ENCODE measurements around the gene PARP15. TPM values are rescaled to one million over a fixed set of nuclear protein-coding genes. Genes with fewer than 3 reads are reported as not detected.
A peak's percentile ranks its signal among the peaks of the same experiment; 100 is the strongest.

PARP15 gene
- total RNA-seq, 2 experiments from 2014 or later: 41.6 to 41.8 TPM

DNA sequence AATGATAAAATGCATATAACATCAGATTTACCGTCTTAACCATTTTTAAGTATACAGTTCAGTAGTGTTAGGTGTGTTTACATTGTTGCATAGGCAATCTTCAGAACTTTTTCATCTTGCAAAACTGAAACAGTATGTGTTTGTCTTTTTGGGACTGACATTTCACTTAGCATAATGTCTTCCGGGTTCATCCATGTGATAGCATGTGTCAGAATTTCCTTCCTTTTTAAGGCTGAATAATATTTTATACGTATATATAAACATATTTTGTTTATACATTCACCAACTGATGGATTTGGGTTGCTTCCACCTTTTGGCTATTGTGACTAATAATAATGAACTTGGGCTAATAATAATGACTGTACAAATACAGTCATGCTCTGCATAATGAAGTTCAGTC is 3.0 kb downstream of the PARP15 start:
- Mint-ChIP-seq H3K4me3 (no peak overlapping the region), H3K4me1 (ENCODE audit: low read depth) (peaks cover 62% of the 10 kb centered on the region), H3K36me3 (ENCODE audit: low read depth) (peaks cover 74% of the 10 kb centered on the region), H3K27ac (no peak overlapping the region), H3K27me3 (no peaks in the 10 kb centered on the region), H3K9me3 (peaks cover 11% of the 10 kb centered on the region)
- no peak for ATAC-seq (ENCODE audit: poor library complexity)
- no peak for DNase-seq
- POLR2A ChIA-PET: no interaction called here
- CTCF ChIA-PET: no interaction called here
- Histone ChIP-seq H3K4me3 (ENCODE audit: low read length) (no peak overlapping the region), H3K27me3 (ENCODE audit: control insufficient read depth in 1 of 2, insufficient read depth in 2 of 2, low read length in 2 of 2) (no peaks in the 10 kb centered on the region), H3K36me3 (ENCODE audit: insufficient read depth, low read length) (peaks cover 11% of the 10 kb centered on the region), H3K27ac (ENCODE audit: low read depth in 1 of 2, low read length in 2 of 2) (no peak overlapping the region), H3K4me1 (ENCODE audit: insufficient read depth, low read length) (peaks cover 16% of the 10 kb centered on the region), H3K9me3 (ENCODE audit: control insufficient read depth in 1 of 2, insufficient read depth in 1 of 2, low read length in 2 of 2) (peaks cover 8 to 26% of the 10 kb centered on the region in 2 experiments)
- TF ChIP-seq, protein P1, sequence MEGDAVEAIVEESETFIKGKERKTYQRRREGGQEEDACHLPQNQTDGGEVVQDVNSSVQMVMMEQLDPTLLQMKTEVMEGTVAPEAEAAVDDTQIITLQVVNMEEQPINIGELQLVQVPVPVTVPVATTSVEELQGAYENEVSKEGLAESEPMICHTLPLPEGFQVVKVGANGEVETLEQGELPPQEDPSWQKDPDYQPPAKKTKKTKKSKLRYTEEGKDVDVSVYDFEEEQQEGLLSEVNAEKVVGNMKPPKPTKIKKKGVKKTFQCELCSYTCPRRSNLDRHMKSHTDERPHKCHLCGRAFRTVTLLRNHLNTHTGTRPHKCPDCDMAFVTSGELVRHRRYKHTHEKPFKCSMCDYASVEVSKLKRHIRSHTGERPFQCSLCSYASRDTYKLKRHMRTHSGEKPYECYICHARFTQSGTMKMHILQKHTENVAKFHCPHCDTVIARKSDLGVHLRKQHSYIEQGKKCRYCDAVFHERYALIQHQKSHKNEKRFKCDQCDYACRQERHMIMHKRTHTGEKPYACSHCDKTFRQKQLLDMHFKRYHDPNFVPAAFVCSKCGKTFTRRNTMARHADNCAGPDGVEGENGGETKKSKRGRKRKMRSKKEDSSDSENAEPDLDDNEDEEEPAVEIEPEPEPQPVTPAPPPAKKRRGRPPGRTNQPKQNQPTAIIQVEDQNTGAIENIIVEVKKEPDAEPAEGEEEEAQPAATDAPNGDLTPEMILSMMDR (IDR thresholded peaks at IDR 0.05): no peak
- intact Hi-C loops (cut with DNase I, micrococcal nuclease): loop anchor here in 1 of 2 experiments (10.0 kb wide), 1 partner anchor 856 kb away; no protein-coding TSS in a partner anchor

GRCh38 chr3:122581622-122582021 is 4.2 kb downstream of the PARP15 start:
- H3K27ac ChIP-seq (ENCODE audit: low read depth in 1 of 2, low read length in 2 of 2): no peak overlapping the region
- Mint-ChIP-seq H3K27ac (no peak overlapping the region), H3K36me3 (ENCODE audit: low read depth) (peaks cover 79% of the 10 kb centered on the region), H3K27me3 (no peaks in the 10 kb centered on the region), H3K4me3 (no peak overlapping the region), H3K4me1 (ENCODE audit: low read depth) (peaks cover 63% of the 10 kb centered on the region), H3K9me3 (peaks cover 11% of the 10 kb centered on the region)
- POLR2A ChIA-PET: interaction anchor here (1.5 kb wide), 1 partner anchor 98 kb away, joined by 4 read pairs; no protein-coding TSS in a partner anchor
- no peak for ATAC-seq (ENCODE audit: poor library complexity)
- intact Hi-C loops (cut with DNase I, micrococcal nuclease): loop anchor here in 1 of 2 experiments (10.0 kb wide), 1 partner anchor 857 kb away; no protein-coding TSS in a partner anchor
- no peak for DNase-seq
- TF ChIP-seq, protein P1 (IDR thresholded peaks at IDR 0.05): no peak
- CTCF ChIA-PET: interaction anchor here (0.7 to 1.7 kb wide), 3 partner anchors 20 to 98 kb away, joined by 3 to 4 read pairs (median 3); no protein-coding TSS in a partner anchor
- no peaks in the 10 kb centered on the region for H3K27me3 ChIP-seq (ENCODE audit: control insufficient read depth in 1 of 2, insufficient read depth in 2 of 2, low read length in 2 of 2)
- no peak overlapping the region for H3K4me3 ChIP-seq (ENCODE audit: low read length)
- peaks cover 8 to 26% of the 10 kb centered on the region in 2 experiments for H3K9me3 ChIP-seq (ENCODE audit: control insufficient read depth in 1 of 2, insufficient read depth in 1 of 2, low read length in 2 of 2)
- peaks cover 11% of the 10 kb centered on the region for H3K36me3 ChIP-seq (ENCODE audit: insufficient read depth, low read length)
- H3K4me1 ChIP-seq (ENCODE audit: insufficient read depth, low read length): peaks cover 10% of the 10 kb centered on the region

GRCh38 chr3:122582390-122582789 is 4.9 kb downstream of the PARP15 start:
- Histone ChIP-seq H3K4me1 (ENCODE audit: insufficient read depth, low read length) (peaks cover 2% of the 10 kb centered on the region), H3K27ac (ENCODE audit: low read depth in 1 of 2, low read length in 2 of 2) (no peak overlapping the region), H3K36me3 (ENCODE audit: insufficient read depth, low read length) (peaks cover 11% of the 10 kb centered on the region), H3K4me3 (ENCODE audit: low read length) (no peak overlapping the region), H3K27me3 (ENCODE audit: control insufficient read depth in 1 of 2, insufficient read depth in 2 of 2, low read length in 2 of 2) (no peaks in the 10 kb centered on the region), H3K9me3 (ENCODE audit: control insufficient read depth in 1 of 2, insufficient read depth in 1 of 2, low read length in 2 of 2) (peaks cover 8 to 26% of the 10 kb centered on the region in 2 experiments)
- H3K4me3 Mint-ChIP-seq: no peak overlapping the region
- intact Hi-C loops (cut with DNase I, micrococcal nuclease): loop anchor here in 1 of 2 experiments (10.0 kb wide), 1 partner anchor 858 kb away; no protein-coding TSS in a partner anchor
- H3K4me1 Mint-ChIP-seq (ENCODE audit: low read depth): peaks cover 61% of the 10 kb centered on the region
- ATAC-seq (ENCODE audit: poor library complexity) (no peak), DNase-seq (no peak)
- ChIA-PET POLR2A (interaction anchor here (1.3 to 1.5 kb wide), 2 partner anchors 18 to 97 kb away, joined by 4 read pairs; partner anchors contain the start of genes DTX3L and PARP9), CTCF (interaction anchor here (0.6 to 1.7 kb wide), 3 partner anchors 21 to 189 kb away, joined by 3 to 4 read pairs (median 4); no protein-coding TSS in a partner anchor)
- H3K36me3 Mint-ChIP-seq (ENCODE audit: low read depth): peaks cover 82% of the 10 kb centered on the region
- no peaks in the 10 kb centered on the region for H3K27me3 Mint-ChIP-seq
- peaks cover 11% of the 10 kb centered on the region for H3K9me3 Mint-ChIP-seq
- TF ChIP-seq, protein P1 (IDR thresholded peaks at IDR 0.05): no peak
- peak overlapping the region; percentile 39 for H3K27ac Mint-ChIP-seq

All from CD4-positive, alpha-beta T cell (primary cell).